ENCODE results near the gene RANBP6. TPM values are rescaled to one million over a fixed set of nuclear protein-coding genes. Genes with fewer than 3 reads are reported as not detected.
A peak's percentile ranks its signal among the peaks of the same experiment; 100 is the strongest.
"Not testable (repeated sequence)": the region's sequence is repeated elsewhere in the genome, so short reads cannot be mapped to it uniquely, and the experiment has no call there.

The RANBP6 gene
- 10 to 100 TPM in 2 of 6 experiments, 1 to 10 TPM in 4; 6.2 to 11.7 (median 8.4) TPM for total RNA-seq
- long read RNA-seq, full-length matches to known transcripts = 4 of 4 reads
- long read RNA-seq, partial matches to known transcripts = 0 of 4 reads
- long read RNA-seq, other reads (novel, unspliced or antisense) = 0 of 4 reads

GRCh38 chr9:6015278-6016157 lies at the start of gene RANBP6:
Gene RANBP6 (minus strand): TSS chr9:6015624. CDS start chr9:6015607, 17 bp downstream.
- DNase-seq (peak; percentile 92 to 94 (median 92)), ATAC-seq (peak; percentile 100)
- no peaks in the 10 kb centered on the region for H3K36me3 ChIP-seq
- no peaks in the 10 kb centered on the region for H3K9me3 ChIP-seq
- WGBS (ENCODE audit: insufficient coverage, low coverage, low lambda C conversion rate, missing lambda C conversion rate) = 17% methylated on average over 26 of the region's 43 CpGs
- H3K27me3 ChIP-seq = no peaks in the 10 kb centered on the region
- peak within 1 kb of the TSS; percentile 50 to 71 (median 60) for H3K4me3 ChIP-seq
- peak within 1 kb of the TSS; percentile 38 to 65 (median 55) for H3K27ac ChIP-seq
- intact Hi-C loops (cut with DNase I) = no loop called here
- TF ChIP-seq CTCF (IDR thresholded peaks at IDR 0.05) (no peak), POLR2A (IDR thresholded peaks at IDR 0.05) (peak; percentile 36)
- peaks cover 0 to 11% (median 4%) of the 10 kb centered on the region in 4 donors for H3K4me1 ChIP-seq

DNA sequence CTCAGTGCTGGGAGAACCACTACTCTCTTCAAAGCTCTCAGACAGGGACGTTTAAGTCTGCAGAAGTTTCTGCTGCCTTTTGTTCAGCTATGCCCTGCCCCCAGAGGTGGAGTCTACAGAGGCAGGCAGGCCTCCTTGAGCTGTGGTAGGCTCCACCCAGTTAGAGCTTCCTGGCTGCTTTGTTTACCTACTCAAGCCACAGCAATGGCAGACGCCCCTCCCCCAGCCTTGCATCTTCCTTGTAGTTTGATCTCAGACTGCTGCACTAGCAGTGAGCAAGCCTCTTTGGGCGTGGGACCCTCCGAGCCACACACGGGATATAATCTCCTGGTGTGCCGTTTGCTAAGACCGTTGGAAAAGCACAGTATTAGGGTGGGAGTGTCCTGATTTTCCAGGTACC lies 47.7 kb upstream of the RANBP6 start:
- WGBS (ENCODE audit: insufficient coverage, low coverage, low lambda C conversion rate, missing lambda C conversion rate) = 60% methylated on average over 1 of the region's 7 CpGs
- H3K9me3 ChIP-seq; H3K4me1 ChIP-seq; intact Hi-C loops (cut with DNase I); ATAC-seq; H3K36me3 ChIP-seq; H3K4me3 ChIP-seq; DNase-seq; H3K27ac ChIP-seq; H3K27me3 ChIP-seq: not testable (repeated sequence)

DNA sequence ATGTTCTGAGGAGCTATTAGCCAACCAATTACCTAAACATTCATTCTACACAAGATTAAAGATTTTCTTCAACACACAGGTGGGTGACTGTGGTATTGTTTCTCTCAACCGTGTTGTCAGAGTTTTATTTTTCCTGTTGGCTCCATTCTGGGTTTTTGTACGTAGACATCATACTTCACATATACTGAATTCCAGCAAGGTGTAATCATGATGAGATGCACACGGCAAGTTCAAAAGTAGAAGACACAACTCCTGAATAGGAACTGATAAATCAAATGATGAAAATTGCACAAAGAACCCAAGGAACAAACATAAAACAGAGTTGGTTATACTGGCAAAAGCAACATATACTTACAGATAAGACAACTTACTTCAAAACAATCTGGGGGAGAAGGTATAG lies 40.2 kb upstream of the RANBP6 start:
- ATAC-seq = no peak
- H3K27ac ChIP-seq = no peak overlapping the region
- intact Hi-C loops (cut with DNase I) = loop anchor here in 1 of 2 donors (10.0 kb wide), 1 partner anchor 259 kb away; no protein-coding TSS in a partner anchor
- DNase-seq = no peak
- H3K4me1 ChIP-seq = no peaks in the 10 kb centered on the region
- no peaks in the 10 kb centered on the region for H3K9me3 ChIP-seq
- no peaks in the 10 kb centered on the region for H3K36me3 ChIP-seq
- 44% methylated on average over 3 of the region's 3 CpGs for WGBS (ENCODE audit: insufficient coverage, low coverage, low lambda C conversion rate, missing lambda C conversion rate)
- H3K4me3 ChIP-seq = no peak overlapping the region
- TF ChIP-seq POLR2A (IDR thresholded peaks at IDR 0.05) = no peak
- TF ChIP-seq CTCF (IDR thresholded peaks at IDR 0.05) = no peak
- no peaks in the 10 kb centered on the region for H3K27me3 ChIP-seq

GRCh38 chr9:6055216-6055615 lies 39.8 kb upstream of the RANBP6 start:
- Histone ChIP-seq H3K27me3 (no peaks in the 10 kb centered on the region), H3K4me1 (no peaks in the 10 kb centered on the region), H3K36me3 (no peaks in the 10 kb centered on the region), H3K27ac (no peak overlapping the region), H3K9me3 (no peaks in the 10 kb centered on the region), H3K4me3 (no peak overlapping the region)
- TF ChIP-seq POLR2A (IDR thresholded peaks at IDR 0.05) (no peak), CTCF (IDR thresholded peaks at IDR 0.05) (peak; percentile 55 to 78 (median 65))
- WGBS (ENCODE audit: insufficient coverage, low coverage, low lambda C conversion rate, missing lambda C conversion rate) = 15% methylated on average over 2 of the region's 2 CpGs
- no peak for DNase-seq
- peak; percentile 86 to 96 (median 93) for ATAC-seq
- intact Hi-C loops (cut with DNase I) = loop anchor here in 1 of 2 donors (10.0 kb wide), 1 partner anchor 260 kb away; no protein-coding TSS in a partner anchor

Measured in right lobe of liver (tissue), 6 donors.